Common myeloid progenitor, CD34-positive (primary cell): Measurements from ENCODE around the gene RNU11.
"Not testable (repeated sequence)": the region's sequence is repeated elsewhere in the genome, so short reads cannot be mapped to it uniquely, and the experiment has no call there.

ENCODE experiments used
- CTCF ChIA-PET: fragments of 350-600 bp; sonication (Branson Sonifier 250); formaldehyde crosslinking; loops from one replicate; lab custom pipeline; 2021; ENCODE audit warnings: antibody characterized with exemption; lab: Charles Lee
- POLR2A ChIA-PET: fragments of 350-600 bp; sonication (Branson Sonifier 250); formaldehyde crosslinking; loops from one replicate; lab custom pipeline; 2021; ENCODE audit warnings: antibody characterized with exemption; lab: Charles Lee
- DNase-seq, 3 donors: peaks; one replicate each; pipeline versions ENCODE4 v3.0.0 to v3.0.0-alpha.2; 2013
- H3K27ac ChIP-seq, 2 experiments: 1 replicate in 1 of 2; 2 replicates in 1 of 2; pipeline ENCODE4 v1.7.0; 2013; ENCODE audit warnings: inconsistent platforms in 2 of 2, low read length in 2 of 2, mild to moderate bottlenecking in 2 of 2, low read depth in 1 of 2, moderate library complexity in 1 of 2; ENCODE audit not compliant: severe bottlenecking in 2 of 2, insufficient read depth in 1 of 2, poor library complexity in 1 of 2
- H3K27me3 ChIP-seq, 5 experiments: replicated peaks in 2 of 5; 1 replicate in 3 of 5; 2 replicates in 2 of 5; pipeline versions ENCODE4 v1.6.1 to v1.7.0; 2013; ENCODE audit warnings: low read length in 4 of 5, mild to moderate bottlenecking in 2 of 5, moderate library complexity in 2 of 5, inconsistent platforms in 1 of 5; ENCODE audit not compliant: insufficient read depth in 5 of 5, control insufficient read depth in 4 of 5
- H3K36me3 ChIP-seq, 4 experiments: 1 replicate in 2 of 4; 2 replicates in 2 of 4; pipeline versions ENCODE4 v1.6.1 to v1.7.0; 2013; ENCODE audit warnings: low read length in 3 of 4, control low read depth in 1 of 4, mild to moderate bottlenecking in 1 of 4; ENCODE audit not compliant: control insufficient read depth in 4 of 4, insufficient read depth in 4 of 4
- H3K4me1 ChIP-seq, 4 experiments: 1 replicate in 3 of 4; 2 replicates in 1 of 4; pipeline versions ENCODE4 v1.6.1 to v1.7.1; 2013; ENCODE audit warnings: low read length in 3 of 4, mild to moderate bottlenecking in 3 of 4, control low read depth in 1 of 4, inconsistent platforms in 1 of 4, moderate library complexity in 1 of 4; ENCODE audit not compliant: control insufficient read depth in 4 of 4, insufficient read depth in 4 of 4; ENCODE audit errors: control extremely low read depth in 1 of 4
- H3K4me3 ChIP-seq, 7 experiments: 1 replicate in 4 of 7; 2 replicates in 3 of 7; pipeline versions ENCODE4 v1.5.1 to v1.7.0; 2013; ENCODE audit warnings: mild to moderate bottlenecking in 7 of 7, low read length in 6 of 7, moderate library complexity in 6 of 7, inconsistent platforms in 2 of 7, low read depth in 2 of 7, control low read depth in 1 of 7; ENCODE audit not compliant: insufficient read depth in 4 of 7, control insufficient read depth in 1 of 7; ENCODE audit errors: extremely low read depth in 1 of 7
- H3K9me3 ChIP-seq, 5 experiments: 1 replicate in 4 of 5; 2 replicates in 1 of 5; pipeline versions ENCODE4 v1.6.1 to v1.7.1; 2013; ENCODE audit warnings: low read length in 4 of 5, mild to moderate bottlenecking in 2 of 5, inconsistent platforms in 1 of 5, low read depth in 1 of 5, moderate library complexity in 1 of 5; ENCODE audit not compliant: control insufficient read depth in 4 of 5, insufficient read depth in 2 of 5; ENCODE audit errors: control extremely low read depth in 1 of 5
- WGBS: methylation state at CpG from one replicate; pipeline ENCODE4 v1.1.5; 2013; ENCODE audit not compliant: insufficient coverage; 5-methylcytosine and 5-hydroxymethylcytosine counted together

RNU11 gene

GRCh38 chr1:28644494-28644893 is 3.9 kb upstream of the RNU11 start:
- ChIA-PET POLR2A (no interaction called here), CTCF (interaction anchor here (2.1 to 2.6 kb wide), 2 partner anchors 92 to 233 kb away, joined by 12 to 13 read pairs; partner anchors contain the start of gene YTHDF2)
- H3K27me3 ChIP-seq = no peaks in the 10 kb centered on the region

GRCh38 chr1:28645406-28645805 is 3.0 kb upstream of the RNU11 start:
- CTCF ChIA-PET, H3K27me3 ChIP-seq, DNase-seq, H3K36me3 ChIP-seq, H3K27ac ChIP-seq, H3K4me3 ChIP-seq, H3K9me3 ChIP-seq: not testable (repeated sequence)
- H3K4me1 ChIP-seq = peaks cover 10 to 52% (median 38%) of the 10 kb centered on the region in 4 experiments
- 100% methylated on average over 2 of the region's 11 CpGs for WGBS
- POLR2A ChIA-PET = interaction anchor here (0.6 kb wide), 1 partner anchor 868 kb away, joined by 3 read pairs; no protein-coding TSS in a partner anchor

More at GRCh38 chr1:28644494-28644893, 3.9 kb upstream of the RNU11 start:
- H3K27ac ChIP-seq = peak overlapping the region in 1 of 2 experiments; percentile 93
- peaks cover 10 to 52% (median 37%) of the 10 kb centered on the region in 4 experiments for H3K4me1 ChIP-seq
- no peak for DNase-seq
- 100% methylated on average over 3 of the region's 3 CpGs for WGBS
- no peaks in the 10 kb centered on the region for H3K9me3 ChIP-seq
- H3K36me3 ChIP-seq = no peaks in the 10 kb centered on the region
- peak overlapping the region in 1 of 7 experiments; percentile 99 for H3K4me3 ChIP-seq

GRCh38 chr1:28646040-28646439 is 2.4 kb upstream of the RNU11 start:
- Histone ChIP-seq H3K27ac (no peak overlapping the region), H3K4me1 (peaks cover 10 to 52% (median 38%) of the 10 kb centered on the region in 4 experiments), H3K36me3 (no peaks in the 10 kb centered on the region), H3K27me3 (no peaks in the 10 kb centered on the region), H3K9me3 (no peaks in the 10 kb centered on the region), H3K4me3 (no peak overlapping the region)
- ChIA-PET CTCF (no interaction called here), POLR2A (interaction anchor here (0.6 kb wide), 1 partner anchor 23 kb away, joined by 3 read pairs; no protein-coding TSS in a partner anchor)
- WGBS = 100% methylated on average over 1 of the region's 1 CpG
- no peak for DNase-seq

GRCh38 chr1:28648008-28648473 is 359 bp upstream of the RNU11 start:
- POLR2A ChIA-PET = interaction anchor here (0.5 to 2.1 kb wide), 26 partner anchors 11 to 397 kb away, joined by 3 to 29 read pairs (median 4); partner anchors contain the start of genes EPB41, GMEB1 and YTHDF2
- peaks cover 4 to 36% (median 27%) of the 10 kb centered on the region in 4 experiments for H3K4me1 ChIP-seq
- WGBS = 6% methylated on average over 11 of the region's 18 CpGs
- DNase-seq = peak; percentile 96 to 97 (median 96)
- no peaks in the 10 kb centered on the region for H3K27me3 ChIP-seq
- H3K4me3 ChIP-seq = peak overlapping the region in 6 of 7 experiments; percentile 23 to 79 (median 58)
- peak overlapping the region; percentile 100 for H3K27ac ChIP-seq
- H3K9me3 ChIP-seq = no peaks in the 10 kb centered on the region
- H3K36me3 ChIP-seq = no peaks in the 10 kb centered on the region
- CTCF ChIA-PET = interaction anchor here (1.0 to 1.2 kb wide), 2 partner anchors 18 to 20 kb away, joined by 3 read pairs; partner anchors contain the start of gene GMEB1

- H3K4me1 ChIP-seq = peaks cover 0 to 10% (median 8%) of the 10 kb centered on the region in 4 experiments
- POLR2A ChIA-PET = not testable (repeated sequence)
These were observed 4.7 kb downstream of the RNU11 start for GRCh38 chr1:28653063-28653462.

GRCh38 chr1:28653870-28654269 is 5.5 kb downstream of the RNU11 start:
- H3K9me3 ChIP-seq, POLR2A ChIA-PET, H3K27me3 ChIP-seq, H3K4me3 ChIP-seq, H3K36me3 ChIP-seq, H3K27ac ChIP-seq, H3K4me1 ChIP-seq: not testable (repeated sequence)
- CTCF ChIA-PET = interaction anchor here (2.1 kb wide), 1 partner anchor 10 kb away, joined by 5 read pairs; no protein-coding TSS in a partner anchor
- DNase-seq = peak; percentile 11 to 28 (median 15)
- WGBS = 88% methylated on average over 3 of the region's 3 CpGs

More at GRCh38 chr1:28653063-28653462, 4.7 kb downstream of the RNU11 start:
- DNase-seq, H3K36me3 ChIP-seq, CTCF ChIA-PET, H3K9me3 ChIP-seq, H3K27me3 ChIP-seq, H3K4me3 ChIP-seq, H3K27ac ChIP-seq: not testable (repeated sequence)
- 95% methylated on average over 8 of the region's 13 CpGs for WGBS
